Type B pancreatic cell (in vitro differentiated cells): ENCODE measurements around the gene RNF183. TPM values are rescaled to one million over a fixed set of nuclear protein-coding genes. Genes with fewer than 3 reads are reported as not detected.

Experiments used
- DNase-seq: peaks from one replicate; pipeline ENCODE4 v3.0.0; 2021; ENCODE audit warnings: mixed read lengths; ENCODE audit not compliant: unreplicated experiment; ENCODE audit errors: extremely low spot score
- H3K27ac Mint-ChIP-seq: 2 replicates; pipeline ENCODE4 v1.8.0; 2021; ENCODE audit warnings: mild to moderate bottlenecking, mixed read lengths
- H3K27me3 Mint-ChIP-seq: 2 replicates; pipeline ENCODE4 v1.8.0; 2021; ENCODE audit warnings: mixed read lengths
- H3K36me3 Mint-ChIP-seq: 2 replicates; pipeline ENCODE4 v1.8.0; 2021; ENCODE audit warnings: mixed read lengths
- H3K4me1 Mint-ChIP-seq: one replicate; pipeline ENCODE4 v1.8.0; 2021; ENCODE audit warnings: mixed read lengths; ENCODE audit not compliant: unreplicated experiment
- H3K4me3 Mint-ChIP-seq: 2 replicates; pipeline ENCODE4 v1.8.0; 2021; ENCODE audit warnings: mild to moderate bottlenecking, mixed read lengths
- H3K9me3 Mint-ChIP-seq: 2 replicates; pipeline ENCODE4 v1.8.0; 2021; ENCODE audit warnings: mixed read lengths
- total RNA-seq: library from RNA; stranded (reverse); gene quantifications from 2 replicates; pipeline ENCODE4 v1.2.1, GENCODE V29; 2021; ENCODE audit warnings: low replicate concordance
- TF ChIP-seq, protein P1 (sequence below): fragments of 200-600 bp; sonication (generic); conservative IDR thresholded peaks from 2 replicates; pipeline ENCODE4 v1.5.0; 2021; ENCODE audit warnings: antibody characterized with exemption, mild to moderate bottlenecking

The RNF183 gene
- total RNA-seq, 1 donor from 2014 or later = 0.77 TPM

DNA sequence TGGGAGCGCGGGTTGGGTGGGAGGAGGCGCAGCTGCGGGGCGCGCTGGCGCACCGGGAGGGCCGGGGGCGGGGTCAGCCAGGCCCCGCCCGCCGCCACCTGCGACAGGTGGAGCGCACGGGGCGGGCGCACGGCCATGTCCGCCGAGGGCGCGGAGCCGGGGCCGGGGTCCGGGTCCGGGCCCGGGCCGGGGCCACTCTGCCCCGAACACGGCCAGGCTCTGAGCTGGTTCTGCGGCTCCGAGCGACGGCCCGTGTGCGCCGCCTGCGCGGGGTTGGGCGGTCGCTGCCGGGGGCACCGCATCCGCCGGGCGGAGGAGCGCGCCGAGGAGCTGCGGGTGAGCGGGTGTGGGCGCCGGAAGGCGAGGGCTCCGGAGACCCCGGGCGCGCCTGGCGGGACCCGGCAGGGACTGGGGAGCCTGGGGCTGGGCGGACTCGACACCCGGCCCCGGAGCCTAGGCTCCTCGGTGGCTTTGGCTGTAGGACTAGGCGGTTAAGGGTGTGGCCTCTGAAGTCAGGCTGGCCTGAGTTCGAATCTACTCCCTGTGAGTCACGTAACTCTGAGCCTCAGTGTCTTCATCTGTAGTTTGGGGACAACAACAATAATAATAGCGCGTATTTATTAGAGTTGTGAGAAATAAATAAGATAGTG, 46.4 kb upstream of the RNF183 start, which contains the start of gene BSPRY:
Gene BSPRY (plus strand): TSS at position 97 of the 650 bp plus-strand sequence. CDS start 39 bp downstream, at position 136.
- no peak for DNase-seq
- peaks cover 5% of the 10 kb centered on the region for H3K36me3 Mint-ChIP-seq
- TF ChIP-seq, protein P1, sequence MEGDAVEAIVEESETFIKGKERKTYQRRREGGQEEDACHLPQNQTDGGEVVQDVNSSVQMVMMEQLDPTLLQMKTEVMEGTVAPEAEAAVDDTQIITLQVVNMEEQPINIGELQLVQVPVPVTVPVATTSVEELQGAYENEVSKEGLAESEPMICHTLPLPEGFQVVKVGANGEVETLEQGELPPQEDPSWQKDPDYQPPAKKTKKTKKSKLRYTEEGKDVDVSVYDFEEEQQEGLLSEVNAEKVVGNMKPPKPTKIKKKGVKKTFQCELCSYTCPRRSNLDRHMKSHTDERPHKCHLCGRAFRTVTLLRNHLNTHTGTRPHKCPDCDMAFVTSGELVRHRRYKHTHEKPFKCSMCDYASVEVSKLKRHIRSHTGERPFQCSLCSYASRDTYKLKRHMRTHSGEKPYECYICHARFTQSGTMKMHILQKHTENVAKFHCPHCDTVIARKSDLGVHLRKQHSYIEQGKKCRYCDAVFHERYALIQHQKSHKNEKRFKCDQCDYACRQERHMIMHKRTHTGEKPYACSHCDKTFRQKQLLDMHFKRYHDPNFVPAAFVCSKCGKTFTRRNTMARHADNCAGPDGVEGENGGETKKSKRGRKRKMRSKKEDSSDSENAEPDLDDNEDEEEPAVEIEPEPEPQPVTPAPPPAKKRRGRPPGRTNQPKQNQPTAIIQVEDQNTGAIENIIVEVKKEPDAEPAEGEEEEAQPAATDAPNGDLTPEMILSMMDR = no peak
- no peaks in the 10 kb centered on the region for H3K9me3 Mint-ChIP-seq
- H3K4me1 Mint-ChIP-seq = no peaks in the 10 kb centered on the region
- peak within 1 kb of the TSS; percentile 87 for H3K4me3 Mint-ChIP-seq
- peak within 1 kb of the TSS; percentile 72 for H3K27ac Mint-ChIP-seq
- H3K27me3 Mint-ChIP-seq = peaks cover 67% of the 10 kb centered on the region

DNA sequence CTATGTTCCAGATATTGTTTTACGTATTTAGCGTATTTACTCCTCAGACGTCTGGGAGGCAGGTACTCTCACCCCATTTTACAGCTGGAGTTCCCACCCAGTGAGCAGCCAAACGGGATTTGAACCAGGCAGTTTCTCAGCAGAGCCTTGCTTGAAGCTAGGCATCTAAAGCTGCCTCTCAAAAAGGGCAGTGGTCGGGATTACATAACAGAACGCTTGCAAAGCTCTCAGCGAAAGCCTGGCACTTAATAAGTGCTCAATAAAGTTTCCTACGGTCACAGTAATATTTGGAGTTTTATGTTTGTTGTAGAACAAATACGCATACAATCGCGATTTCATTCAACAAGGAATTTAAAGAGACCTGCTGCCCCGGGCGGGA, 45.9 kb upstream of the RNF183 start:
- H3K9me3 Mint-ChIP-seq = no peaks in the 10 kb centered on the region
- no peaks in the 10 kb centered on the region for H3K4me1 Mint-ChIP-seq
- H3K27me3 Mint-ChIP-seq = peaks cover 64% of the 10 kb centered on the region
- H3K36me3 Mint-ChIP-seq = peaks cover 5% of the 10 kb centered on the region
- H3K27ac Mint-ChIP-seq = peak overlapping the region; percentile 72
- peak overlapping the region; percentile 84 for H3K4me3 Mint-ChIP-seq
- DNase-seq = no peak
- TF ChIP-seq, protein P1 = no peak

DNA sequence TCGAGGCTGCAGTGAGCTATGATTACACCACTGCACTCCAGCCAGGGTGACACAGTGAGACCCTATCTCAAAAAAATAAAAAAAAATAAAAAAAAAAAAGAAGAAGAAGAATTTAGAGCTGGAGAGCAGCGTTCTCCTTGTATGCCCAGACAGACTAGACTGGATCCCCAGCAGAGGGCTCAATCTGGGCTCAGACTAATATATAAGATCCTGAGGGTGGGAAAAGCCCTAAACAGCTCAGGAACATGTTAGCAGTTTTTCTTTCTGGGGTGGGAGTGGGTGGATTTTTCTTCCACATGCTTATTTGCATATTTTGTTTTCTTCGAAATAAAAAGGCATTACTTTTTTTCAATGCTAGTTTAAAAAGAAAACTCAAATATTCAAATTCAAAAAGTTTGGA, 45.3 kb upstream of the RNF183 start:
- DNase-seq = no peak
- H3K4me3 Mint-ChIP-seq = peak overlapping the region; percentile 68
- peaks cover 60% of the 10 kb centered on the region for H3K27me3 Mint-ChIP-seq
- peaks cover 6% of the 10 kb centered on the region for H3K4me1 Mint-ChIP-seq
- no peaks in the 10 kb centered on the region for H3K9me3 Mint-ChIP-seq
- H3K27ac Mint-ChIP-seq = no peak overlapping the region
- H3K36me3 Mint-ChIP-seq = peaks cover 5% of the 10 kb centered on the region
- TF ChIP-seq, protein P1 = no peak

DNA sequence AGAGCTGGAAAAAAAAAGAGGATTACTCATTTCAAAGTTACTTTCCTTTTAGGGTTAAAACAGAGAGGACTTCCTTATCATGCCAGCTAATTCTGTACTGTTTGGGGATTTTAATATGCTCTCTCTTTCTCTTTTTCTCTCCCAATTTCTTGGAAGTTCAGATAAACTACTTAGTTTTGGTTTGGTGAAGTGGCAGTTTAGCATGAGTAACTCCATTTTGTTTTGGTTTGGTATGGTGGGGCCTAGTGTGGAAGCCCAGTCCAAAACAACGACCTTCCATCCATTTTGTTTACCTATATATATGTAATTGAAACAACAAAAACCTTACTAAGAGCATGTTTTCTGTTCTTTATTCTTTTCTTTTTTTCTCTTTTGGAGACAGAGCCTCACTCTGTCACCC, 42.5 kb upstream of the RNF183 start:
- H3K36me3 Mint-ChIP-seq = no peaks in the 10 kb centered on the region
- TF ChIP-seq, protein P1 = no peak
- no peak overlapping the region for H3K27ac Mint-ChIP-seq
- peaks cover 18% of the 10 kb centered on the region for H3K4me1 Mint-ChIP-seq
- H3K27me3 Mint-ChIP-seq = peaks cover 38% of the 10 kb centered on the region
- H3K4me3 Mint-ChIP-seq = no peak overlapping the region
- no peaks in the 10 kb centered on the region for H3K9me3 Mint-ChIP-seq
- DNase-seq = no peak

DNA sequence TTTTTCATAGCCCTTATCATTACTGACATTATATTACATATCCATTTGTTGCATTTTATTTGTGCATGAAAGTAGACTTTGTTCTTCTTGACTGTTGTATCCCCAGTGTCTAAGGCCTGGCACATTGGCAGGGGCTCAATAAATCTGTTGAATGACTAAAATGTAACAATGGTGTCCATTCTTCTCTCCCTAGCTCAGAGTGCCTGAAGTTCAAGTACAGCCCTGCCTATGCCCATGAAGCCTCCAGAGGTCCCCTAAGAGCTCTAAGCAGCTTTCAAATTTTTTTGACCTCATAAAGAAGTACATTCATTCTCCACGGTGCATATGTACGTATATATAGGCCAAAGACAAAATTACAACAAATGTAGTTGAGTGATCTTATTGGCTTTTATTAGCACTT, 42.0 kb upstream of the RNF183 start:
- Mint-ChIP-seq H3K27me3 (peaks cover 33% of the 10 kb centered on the region), H3K9me3 (no peaks in the 10 kb centered on the region), H3K27ac (peak overlapping the region; percentile 22), H3K4me1 (peaks cover 22% of the 10 kb centered on the region), H3K4me3 (no peak overlapping the region), H3K36me3 (no peaks in the 10 kb centered on the region)
- TF ChIP-seq, protein P1 = no peak
- DNase-seq = no peak
